IMR-90 (cell line): ENCODE results near the gene TRAF4. TPM values are rescaled to one million over a fixed set of nuclear protein-coding genes. Genes with fewer than 3 reads are reported as not detected.
A peak's percentile ranks its signal among the peaks of the same experiment; 100 is the strongest.

Source experiments
- ATAC-seq: fragments of 200-7000 bp; cut with Tn5 transposase; 2 replicates; pipeline ENCODE4 v1.9.1; 2020; ENCODE audit warnings: low read depth, mild to moderate bottlenecking, moderate library complexity
- BruUV-seq: library from RNA; stranded (reverse); fragments of 400-500 nt; replicated peaks from 2 replicates; lab custom pipeline; 2021; lab: Mats Ljungman, UMichigan
- CTCF ChIA-PET: fragments of 300-600 bp; formaldehyde crosslinking; extraction: SDS; loops from one replicate; lab custom pipeline; 2021; ENCODE audit warnings: antibody characterized with exemption; lab: Yijun Ruan, JAX
- POLR2A ChIA-PET: fragments of 300-600 bp; sonication (Branson Sonifier 250); formaldehyde crosslinking; loops from one replicate; lab custom pipeline; 2022; ENCODE audit warnings: antibody characterized with exemption; ENCODE audit not compliant: unreplicated experiment; lab: Charles Lee
- DNase-seq: peaks from one replicate; pipeline ENCODE4 v3.0.0; 2013
- H2AFZ ChIP-seq: replicated peaks from 2 replicates; pipeline ENCODE3; 2013; ENCODE audit warnings: low read length, mild to moderate bottlenecking; ENCODE audit not compliant: poor library complexity
- H2AK5ac ChIP-seq: 2 replicates; pipeline ENCODE4 v1.6.1; 2013; ENCODE audit warnings: low read depth, low read length, inconsistent platforms
- H2AK9ac ChIP-seq: replicated peaks from 2 replicates; pipeline ENCODE3; 2013; ENCODE audit warnings: mild to moderate bottlenecking, low read depth, low read length, moderate library complexity; ENCODE audit not compliant: poor library complexity
- H2BK120ac ChIP-seq: 2 replicates; pipeline ENCODE4 v1.6.1; 2013; ENCODE audit warnings: low read depth, low read length, inconsistent platforms
- H2BK15ac ChIP-seq: 3 replicates; pipeline ENCODE4 v1.6.1; 2013; ENCODE audit warnings: low read depth, low read length, inconsistent platforms
- H2BK20ac ChIP-seq: 2 replicates; pipeline ENCODE4 v1.6.1; 2013; ENCODE audit warnings: low read depth, mild to moderate bottlenecking, inconsistent platforms, low read length, moderate library complexity
- H2BK5ac ChIP-seq: 2 replicates; pipeline ENCODE4 v1.6.1; 2013; ENCODE audit warnings: mild to moderate bottlenecking, low read depth, low read length, inconsistent platforms; ENCODE audit not compliant: poor library complexity, severe bottlenecking
- H3K14ac ChIP-seq: replicated peaks from 2 replicates; pipeline ENCODE4 v1.6.1; 2013; ENCODE audit warnings: low read depth, low read length, inconsistent platforms
- H3K18ac ChIP-seq: 2 replicates; pipeline ENCODE4 v1.6.1; 2013; ENCODE audit warnings: low read depth, low read length, control low read depth
- H3K23ac ChIP-seq: 2 replicates; pipeline ENCODE4 v1.6.1; 2013; ENCODE audit warnings: low read depth, low read length, inconsistent platforms
- H3K27ac ChIP-seq: 2 replicates; pipeline ENCODE4 v1.5.1; 2013; ENCODE audit warnings: mild to moderate bottlenecking, control low read depth, low read length; ENCODE audit not compliant: insufficient read depth
- H3K27me3 ChIP-seq: 2 replicates; pipeline ENCODE4 v1.6.1; 2013; ENCODE audit warnings: low read length; ENCODE audit not compliant: control insufficient read depth, insufficient read depth
- H3K36me3 ChIP-seq: 2 replicates; pipeline ENCODE4 v1.6.1; 2013; ENCODE audit warnings: low read length, mixed read lengths; ENCODE audit not compliant: control insufficient read depth, insufficient read depth
- H3K4ac ChIP-seq: 2 replicates; pipeline ENCODE4 v1.6.1; 2013; ENCODE audit warnings: low read depth, low read length, inconsistent platforms
- H3K4me1 ChIP-seq: 2 replicates; pipeline ENCODE4 v1.6.1; 2013; ENCODE audit warnings: low read length, mixed read lengths; ENCODE audit not compliant: control insufficient read depth, insufficient read depth
- H3K4me2 ChIP-seq: 2 replicates; pipeline ENCODE4 v1.6.1; 2013; ENCODE audit warnings: low read depth, mild to moderate bottlenecking, control low read depth, low read length, moderate library complexity
- H3K4me3 ChIP-seq: 2 replicates; pipeline ENCODE4 v1.5.1; 2013; ENCODE audit warnings: low read depth, mild to moderate bottlenecking, control low read depth, low read length, moderate library complexity; ENCODE audit not compliant: insufficient read depth
- H3K56ac ChIP-seq: 2 replicates; pipeline ENCODE4 v1.6.1; 2013; ENCODE audit warnings: low read length, inconsistent platforms; ENCODE audit not compliant: insufficient read depth; ENCODE audit errors: extremely low read depth
- H3K79me1 ChIP-seq, 2 experiments: 2 replicates each; pipeline ENCODE4 v1.6.1; 2013; ENCODE audit warnings: low read length in 2 of 2, inconsistent platforms in 1 of 2, low read depth in 1 of 2
- H3K9ac ChIP-seq: 2 replicates; pipeline ENCODE4 v1.6.1; 2013; ENCODE audit warnings: low read depth, low read length, control low read depth
- H3K9me1 ChIP-seq: 2 replicates; pipeline ENCODE4 v1.6.1; 2013; ENCODE audit warnings: low read length, inconsistent platforms; ENCODE audit not compliant: insufficient read depth
- H3K9me3 ChIP-seq: 2 replicates; pipeline ENCODE4 v1.6.1; 2013; ENCODE audit warnings: low read length; ENCODE audit not compliant: control insufficient read depth, insufficient read depth
- H4K20me1 ChIP-seq: 2 replicates; pipeline ENCODE4 v1.6.1; 2013; ENCODE audit warnings: low read length, inconsistent platforms; ENCODE audit not compliant: insufficient read depth
- H4K5ac ChIP-seq: 2 replicates; pipeline ENCODE4 v1.6.1; 2013; ENCODE audit warnings: mild to moderate bottlenecking, low read depth, low read length, control low read depth
- H4K8ac ChIP-seq, 2 experiments: 2 replicates each; pipeline ENCODE4 v1.6.1; 2013; ENCODE audit warnings: low read depth in 2 of 2, low read length in 2 of 2, control low read depth in 1 of 2, inconsistent platforms in 1 of 2
- H4K91ac ChIP-seq: 2 replicates; pipeline ENCODE4 v1.6.1; 2013; ENCODE audit warnings: low read depth, low read length, inconsistent platforms; ENCODE audit not compliant: insufficient read depth
- BHLHE40 ChIP-seq: fragments of 150-350 bp; IDR thresholded peaks from 2 replicates; pipeline ENCODE4 v1.6.1; 2016; ENCODE audit warnings: mild to moderate bottlenecking, low read depth, low read length
- CEBPB ChIP-seq: IDR thresholded peaks from 2 replicates; pipeline ENCODE4 v1.6.1; 2012; ENCODE audit warnings: low read depth, low read length, improper control_type of control experiment
- FOS ChIP-seq: fragments of 150-350 bp; IDR thresholded peaks from 2 replicates; pipeline ENCODE4 v1.6.1; 2016; ENCODE audit warnings: low read depth, low read length
- MAFK ChIP-seq: IDR thresholded peaks from 2 replicates; pipeline ENCODE4 v1.6.1; 2012; ENCODE audit warnings: low read depth, low read length, improper control_type of control experiment
- MAZ ChIP-seq: IDR thresholded peaks from 2 replicates; pipeline ENCODE4 v1.6.1; 2012; ENCODE audit warnings: low read depth, mild to moderate bottlenecking, low read length, improper control_type of control experiment, moderate library complexity, borderline replicate concordance
- MXI1 ChIP-seq: IDR thresholded peaks from 2 replicates; pipeline ENCODE4 v1.6.1; 2012; ENCODE audit warnings: low read depth, mild to moderate bottlenecking, low read length, moderate library complexity, borderline replicate concordance
- RAD21 ChIP-seq: IDR thresholded peaks from 2 replicates; pipeline ENCODE4 v1.6.1; 2012; ENCODE audit warnings: low read length, improper control_type of control experiment
- SMC3 ChIP-seq: fragments of 150-350 bp; IDR thresholded peaks from 2 replicates; pipeline ENCODE4 v1.6.1; 2016; ENCODE audit warnings: low read depth, mild to moderate bottlenecking, antibody characterized with exemption, low read length, moderate library complexity
- USF2 ChIP-seq: fragments of 150-350 bp; IDR thresholded peaks from 2 replicates; pipeline ENCODE4 v1.6.1; 2017; ENCODE audit warnings: mild to moderate bottlenecking, antibody characterized with exemption, low read length, low read depth
- WGBS, 2 experiments: methylation state at CpG; one replicate each; pipeline versions ENCODE4 v1.1.5 to v1.1.7; 2013; ENCODE audit warnings: missing lambda C conversion rate in 2 of 2; ENCODE audit not compliant: insufficient read length in 1 of 2; ENCODE audit errors: extremely low coverage in 2 of 2; 5-methylcytosine and 5-hydroxymethylcytosine counted together
- dilution Hi-C: fragments of 300-500 bp; cut with HindIII; formaldehyde crosslinking; loops from one replicate; pipeline ENCODE4 v1.14.3; 2018; ENCODE audit warnings: low sequenced_read_pairs; ENCODE audit not compliant: unreplicated experiment
- in situ Hi-C: fragments of 300-500 bp; cut with MboI; formaldehyde crosslinking; loops from 3 replicates; pipeline ENCODE4 v1.14.3; 2019; ENCODE audit warnings: low sequenced_read_pairs, inconsistent platforms, mixed read lengths
- intact Hi-C: fragments of 100-400 bp; cut with micrococcal nuclease; formaldehyde crosslinking; loops from 2 replicates; pipeline ENCODE4 v1.10.0; 2022
- polyA plus RNA-seq, 3 experiments: library from polyadenylated mRNA; depleted of rRNA; stranded (reverse); fragments of >200 nt; gene quantifications; 2 replicates each; pipeline ENCODE4 v1.2.3, GENCODE V29; 2012; ENCODE audit warnings: low replicate concordance in 1 of 3
- total RNA-seq: library from RNA; depleted of rRNA; stranded (reverse); fragments of >200 nt; gene quantifications from 2 replicates; pipeline ENCODE4 v1.2.3, GENCODE V29; 2012

The TRAF4 gene
- total and polyA plus RNA-seq, 2 of the 4 experiments (the other 2 are of a cell fraction), result 36.9 to 63.2 TPM

DNA sequence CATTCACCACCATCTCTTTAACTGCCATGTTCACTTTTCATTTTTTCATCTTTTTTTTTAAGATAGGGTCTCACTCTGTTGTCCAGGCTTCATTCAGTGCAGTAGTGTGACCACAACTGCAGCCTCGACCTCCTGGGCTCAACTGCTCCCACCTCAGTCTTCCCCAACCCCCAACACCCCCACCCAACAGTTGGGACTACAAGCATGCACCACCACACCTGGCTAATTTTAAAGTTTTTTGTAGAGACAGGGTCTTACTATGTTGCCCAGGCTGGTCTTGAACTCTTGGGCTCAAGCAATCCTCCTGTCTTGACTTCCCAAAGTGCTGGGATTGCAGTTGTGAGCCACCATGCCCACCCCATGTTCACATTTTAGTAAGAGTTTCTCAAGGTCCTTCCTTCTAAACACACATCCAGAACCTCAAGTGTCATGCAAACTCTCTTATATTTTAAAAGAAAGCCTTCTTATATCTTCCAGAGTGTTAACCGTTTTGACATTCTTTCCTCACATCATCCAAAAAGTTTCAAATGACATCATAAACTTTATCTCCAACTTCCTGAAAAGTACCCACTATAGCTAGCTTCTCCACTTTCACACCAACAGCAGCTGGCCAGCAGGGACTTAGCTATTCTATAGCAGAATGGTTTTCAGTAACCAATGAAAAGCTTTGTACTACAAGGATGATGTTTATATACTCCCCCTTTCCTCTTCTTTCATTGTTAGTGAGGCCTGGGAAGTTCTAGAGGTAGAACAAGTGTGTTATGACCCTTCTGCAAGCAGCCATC lies 49.3 kb downstream of the TRAF4 start:
- no peak overlapping the region for H3K18ac ChIP-seq
- peaks cover 3% of the 10 kb centered on the region for H3K36me3 ChIP-seq
- no peaks in the 10 kb centered on the region for H3K27me3 ChIP-seq
- H2AK5ac ChIP-seq, result no peak overlapping the region
- no peak overlapping the region for H4K8ac ChIP-seq
- no peak overlapping the region for H3K4me3 ChIP-seq
- TF ChIP-seq BHLHE40 (no peak), USF2 (no peak), MAZ (no peak), FOS (no peak), MAFK (no peak), RAD21 (no peak), MXI1 (no peak), SMC3 (no peak), CEBPB (no peak)
- POLR2A ChIA-PET, result no interaction called here
- H3K9me3 ChIP-seq, result no peaks in the 10 kb centered on the region
- H3K9ac ChIP-seq, result no peak overlapping the region
- peaks cover 25 to 77% of the 10 kb centered on the region in 2 experiments for H3K79me1 ChIP-seq
- no peak overlapping the region for H2BK20ac ChIP-seq
- H3K56ac ChIP-seq, result no peak overlapping the region
- no peak overlapping the region for H3K27ac ChIP-seq
- no TSS peak for BruUV-seq
- in situ Hi-C loops (no loop called here), dilution Hi-C loops (no loop called here), intact Hi-C loops (no loop called here)
- no peak overlapping the region for H2BK15ac ChIP-seq
- no peak overlapping the region for H4K5ac ChIP-seq
- H2BK120ac ChIP-seq, result no peak overlapping the region
- no peak overlapping the region for H2BK5ac ChIP-seq
- CTCF ChIA-PET, result no interaction called here
- 60% methylated on average over 1 of the region's 2 CpGs; no CpG with 5 or more reads in 1 of the 2 experiments for WGBS, 2 experiments
- DNase-seq (peak; percentile 32), ATAC-seq (peak; percentile 51; the same call in 1 of the 2 replicates)
- no peak overlapping the region for H3K14ac ChIP-seq
- no peak overlapping the region for H3K4me2 ChIP-seq
- no peaks in the 10 kb centered on the region for H3K4me1 ChIP-seq
- H2AK9ac ChIP-seq, result no peak overlapping the region
- no peak overlapping the region for H3K23ac ChIP-seq
- H4K91ac ChIP-seq, result no peak overlapping the region
- no peak overlapping the region for H3K4ac ChIP-seq
- no peak overlapping the region for H2AFZ ChIP-seq
- peaks cover 3% of the 10 kb centered on the region for H3K9me1 ChIP-seq
- H4K20me1 ChIP-seq, result peaks cover 58% of the 10 kb centered on the region
